ENCODE measurements around the gene C6orf62.
"Not testable (repeated sequence)": the region's sequence is repeated elsewhere in the genome, so short reads cannot be mapped to it uniquely, and the experiment has no call there.

DNA sequence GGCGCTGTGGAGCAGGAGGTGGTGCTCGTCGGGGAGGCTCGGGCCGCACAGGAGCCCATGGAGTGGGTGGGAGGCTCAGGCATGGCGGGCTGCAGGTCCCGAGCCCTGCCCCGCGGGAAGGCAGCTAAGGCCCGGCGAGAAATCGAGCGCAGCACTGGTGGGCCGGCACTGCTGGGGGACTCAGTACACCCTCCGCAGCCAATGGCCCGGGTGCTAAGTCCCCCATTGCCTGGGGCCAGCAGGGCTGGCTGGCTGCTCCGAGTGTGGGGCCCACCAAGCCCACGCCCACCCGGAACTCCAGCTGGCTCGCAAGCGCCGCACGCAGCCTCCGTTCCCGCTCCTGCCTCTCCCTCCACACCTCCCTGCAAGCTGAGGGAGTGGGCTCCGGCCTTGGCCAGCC lies 47.0 kb upstream of the C6orf62 start:
- TF ChIP-seq, protein P1, sequence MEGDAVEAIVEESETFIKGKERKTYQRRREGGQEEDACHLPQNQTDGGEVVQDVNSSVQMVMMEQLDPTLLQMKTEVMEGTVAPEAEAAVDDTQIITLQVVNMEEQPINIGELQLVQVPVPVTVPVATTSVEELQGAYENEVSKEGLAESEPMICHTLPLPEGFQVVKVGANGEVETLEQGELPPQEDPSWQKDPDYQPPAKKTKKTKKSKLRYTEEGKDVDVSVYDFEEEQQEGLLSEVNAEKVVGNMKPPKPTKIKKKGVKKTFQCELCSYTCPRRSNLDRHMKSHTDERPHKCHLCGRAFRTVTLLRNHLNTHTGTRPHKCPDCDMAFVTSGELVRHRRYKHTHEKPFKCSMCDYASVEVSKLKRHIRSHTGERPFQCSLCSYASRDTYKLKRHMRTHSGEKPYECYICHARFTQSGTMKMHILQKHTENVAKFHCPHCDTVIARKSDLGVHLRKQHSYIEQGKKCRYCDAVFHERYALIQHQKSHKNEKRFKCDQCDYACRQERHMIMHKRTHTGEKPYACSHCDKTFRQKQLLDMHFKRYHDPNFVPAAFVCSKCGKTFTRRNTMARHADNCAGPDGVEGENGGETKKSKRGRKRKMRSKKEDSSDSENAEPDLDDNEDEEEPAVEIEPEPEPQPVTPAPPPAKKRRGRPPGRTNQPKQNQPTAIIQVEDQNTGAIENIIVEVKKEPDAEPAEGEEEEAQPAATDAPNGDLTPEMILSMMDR (IDR thresholded peaks at IDR 0.05; ENCODE audit: insufficient read depth, low read length) = not testable (repeated sequence)
- TF ChIP-seq, protein P2, sequence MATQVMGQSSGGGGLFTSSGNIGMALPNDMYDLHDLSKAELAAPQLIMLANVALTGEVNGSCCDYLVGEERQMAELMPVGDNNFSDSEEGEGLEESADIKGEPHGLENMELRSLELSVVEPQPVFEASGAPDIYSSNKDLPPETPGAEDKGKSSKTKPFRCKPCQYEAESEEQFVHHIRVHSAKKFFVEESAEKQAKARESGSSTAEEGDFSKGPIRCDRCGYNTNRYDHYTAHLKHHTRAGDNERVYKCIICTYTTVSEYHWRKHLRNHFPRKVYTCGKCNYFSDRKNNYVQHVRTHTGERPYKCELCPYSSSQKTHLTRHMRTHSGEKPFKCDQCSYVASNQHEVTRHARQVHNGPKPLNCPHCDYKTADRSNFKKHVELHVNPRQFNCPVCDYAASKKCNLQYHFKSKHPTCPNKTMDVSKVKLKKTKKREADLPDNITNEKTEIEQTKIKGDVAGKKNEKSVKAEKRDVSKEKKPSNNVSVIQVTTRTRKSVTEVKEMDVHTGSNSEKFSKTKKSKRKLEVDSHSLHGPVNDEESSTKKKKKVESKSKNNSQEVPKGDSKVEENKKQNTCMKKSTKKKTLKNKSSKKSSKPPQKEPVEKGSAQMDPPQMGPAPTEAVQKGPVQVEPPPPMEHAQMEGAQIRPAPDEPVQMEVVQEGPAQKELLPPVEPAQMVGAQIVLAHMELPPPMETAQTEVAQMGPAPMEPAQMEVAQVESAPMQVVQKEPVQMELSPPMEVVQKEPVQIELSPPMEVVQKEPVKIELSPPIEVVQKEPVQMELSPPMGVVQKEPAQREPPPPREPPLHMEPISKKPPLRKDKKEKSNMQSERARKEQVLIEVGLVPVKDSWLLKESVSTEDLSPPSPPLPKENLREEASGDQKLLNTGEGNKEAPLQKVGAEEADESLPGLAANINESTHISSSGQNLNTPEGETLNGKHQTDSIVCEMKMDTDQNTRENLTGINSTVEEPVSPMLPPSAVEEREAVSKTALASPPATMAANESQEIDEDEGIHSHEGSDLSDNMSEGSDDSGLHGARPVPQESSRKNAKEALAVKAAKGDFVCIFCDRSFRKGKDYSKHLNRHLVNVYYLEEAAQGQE (IDR thresholded peaks at IDR 0.05; ENCODE audit: insufficient replicate concordance, low read depth) = not testable (repeated sequence)
- TF ChIP-seq POLR2AphosphoS5 (IDR thresholded peaks at IDR 0.05; ENCODE audit: low read depth); SPI1 (IDR thresholded peaks at IDR 0.05; ENCODE audit: borderline replicate concordance, low read depth): not testable (repeated sequence)

Measured in HL-60 (cell line).